Measurements from ENCODE around the gene SEC24C. TPM values are rescaled to one million over a fixed set of nuclear protein-coding genes. Genes with fewer than 3 reads are reported as not detected.
"Not testable (repeated sequence)": the region's sequence is repeated elsewhere in the genome, so short reads cannot be mapped to it uniquely, and the experiment has no call there.

Gene SEC24C
- total and polyA plus RNA-seq, 7 donors = 28.8 to 60.5 (median 52.3) TPM

DNA sequence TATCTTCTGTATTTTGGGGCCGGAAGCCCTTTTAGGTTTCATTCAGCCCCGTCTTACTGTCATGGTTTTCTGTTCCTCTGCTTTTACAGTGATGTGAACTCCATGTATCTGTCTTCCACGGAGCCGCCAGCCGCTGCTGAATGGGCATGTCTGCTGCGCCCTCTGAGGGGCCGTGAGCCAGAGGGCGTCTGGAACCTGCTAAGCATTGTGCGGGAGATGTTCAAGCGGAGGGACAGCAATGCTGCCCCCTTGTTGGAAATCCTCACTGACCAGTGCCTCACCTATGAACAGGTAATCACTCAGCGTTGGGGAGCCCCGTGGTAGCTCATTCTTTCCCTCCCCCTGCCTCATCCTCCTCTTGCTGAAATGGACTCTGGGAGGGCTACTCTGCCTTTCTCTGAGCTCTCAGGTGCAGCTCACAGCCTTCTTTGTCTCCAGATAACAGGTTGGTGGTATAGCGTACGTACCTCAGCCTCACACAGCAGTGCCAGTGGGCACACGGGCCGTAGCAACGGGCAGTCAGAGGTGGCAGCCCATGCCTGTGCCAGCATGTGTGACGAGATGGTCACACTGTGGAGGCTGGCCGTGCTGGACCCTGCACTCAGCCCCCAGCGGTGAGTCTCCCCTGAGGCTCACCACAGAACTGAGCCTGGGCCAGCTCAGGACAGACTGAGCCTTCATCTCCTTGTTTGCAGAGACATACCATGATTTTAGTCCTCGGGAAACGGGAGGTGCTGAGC lies 46.9 kb downstream of the SEC24C start:
- Histone ChIP-seq H3K27ac (no peak overlapping the region), H3K36me3 (ENCODE audit: insufficient read depth in 1 of 2, low read depth in 1 of 2) (peaks cover 16 to 81% of the 10 kb centered on the region in 2 donors), H3K27me3 (ENCODE audit: insufficient read depth in 3 of 3, low read length in 2 of 3) (no peaks in the 10 kb centered on the region), H3K4me3 (no peak overlapping the region), H3K9me3 (no peaks in the 10 kb centered on the region), H3K4me1 (peaks cover 28% of the 10 kb centered on the region)
- DNase-seq (no peak), ATAC-seq (no peak)
- 85 to 91% (median 88%) methylated on average over 22 of the region's 22 CpGs for WGBS, 3 donors
- TF ChIP-seq, protein P1, sequence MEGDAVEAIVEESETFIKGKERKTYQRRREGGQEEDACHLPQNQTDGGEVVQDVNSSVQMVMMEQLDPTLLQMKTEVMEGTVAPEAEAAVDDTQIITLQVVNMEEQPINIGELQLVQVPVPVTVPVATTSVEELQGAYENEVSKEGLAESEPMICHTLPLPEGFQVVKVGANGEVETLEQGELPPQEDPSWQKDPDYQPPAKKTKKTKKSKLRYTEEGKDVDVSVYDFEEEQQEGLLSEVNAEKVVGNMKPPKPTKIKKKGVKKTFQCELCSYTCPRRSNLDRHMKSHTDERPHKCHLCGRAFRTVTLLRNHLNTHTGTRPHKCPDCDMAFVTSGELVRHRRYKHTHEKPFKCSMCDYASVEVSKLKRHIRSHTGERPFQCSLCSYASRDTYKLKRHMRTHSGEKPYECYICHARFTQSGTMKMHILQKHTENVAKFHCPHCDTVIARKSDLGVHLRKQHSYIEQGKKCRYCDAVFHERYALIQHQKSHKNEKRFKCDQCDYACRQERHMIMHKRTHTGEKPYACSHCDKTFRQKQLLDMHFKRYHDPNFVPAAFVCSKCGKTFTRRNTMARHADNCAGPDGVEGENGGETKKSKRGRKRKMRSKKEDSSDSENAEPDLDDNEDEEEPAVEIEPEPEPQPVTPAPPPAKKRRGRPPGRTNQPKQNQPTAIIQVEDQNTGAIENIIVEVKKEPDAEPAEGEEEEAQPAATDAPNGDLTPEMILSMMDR (IDR thresholded peaks at IDR 0.05) = no peak
- intact Hi-C loops (cut with DNase I) = no loop called here

DNA sequence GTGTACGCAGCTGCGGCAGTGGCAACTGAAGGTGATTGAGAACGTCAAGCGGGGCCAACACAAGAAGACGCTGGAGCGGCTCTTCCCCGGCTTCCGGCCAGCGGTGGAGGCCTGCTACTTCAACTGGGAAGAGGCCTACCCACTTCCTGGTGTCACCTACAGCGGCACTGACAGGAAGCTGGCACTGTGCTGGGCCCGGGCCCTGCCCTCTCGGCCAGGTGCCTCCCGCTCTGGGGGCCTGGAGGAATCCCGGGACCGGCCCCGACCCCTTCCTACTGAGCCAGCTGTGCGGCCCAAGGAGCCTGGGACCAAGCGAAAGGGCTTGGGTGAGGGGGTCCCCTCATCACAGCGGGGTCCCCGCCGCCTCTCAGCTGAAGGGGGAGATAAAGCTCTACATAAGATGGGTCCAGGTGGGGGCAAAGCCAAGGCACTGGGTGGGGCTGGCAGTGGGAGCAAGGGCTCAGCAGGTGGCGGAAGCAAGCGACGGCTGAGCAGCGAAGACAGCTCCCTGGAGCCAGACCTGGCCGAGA lies 47.8 kb downstream of the SEC24C start:
- Histone ChIP-seq H3K4me1 (peaks cover 21% of the 10 kb centered on the region), H3K27ac (no peak overlapping the region), H3K27me3 (ENCODE audit: insufficient read depth in 3 of 3, low read length in 2 of 3) (no peaks in the 10 kb centered on the region), H3K9me3 (no peaks in the 10 kb centered on the region), H3K36me3 (ENCODE audit: insufficient read depth in 1 of 2, low read depth in 1 of 2) (peaks cover 21 to 90% of the 10 kb centered on the region in 2 donors), H3K4me3 (no peak overlapping the region)
- no peak for DNase-seq
- TF ChIP-seq, protein P1 (IDR thresholded peaks at IDR 0.05) = no peak
- ATAC-seq = no peak
- WGBS, 3 donors = 88 to 95% (median 91%) methylated on average over 24 to 26 of the region's 26 CpGs
- intact Hi-C loops (cut with DNase I) = loop anchor here in 1 of 2 donors (2.0 kb wide), 1 partner anchor 15 kb away; no protein-coding TSS in a partner anchor

GRCh38 chr10:73793456-73793855 lies 49.3 kb downstream of the SEC24C start:
- peak in 1 of 2 donors; percentile 35 for DNase-seq

GRCh38 chr10:73795491-73795890 lies 51.3 kb downstream of the SEC24C start:
- ATAC-seq; H3K4me3 ChIP-seq; H3K27ac ChIP-seq; H3K4me1 ChIP-seq; intact Hi-C loops (cut with DNase I); DNase-seq; H3K9me3 ChIP-seq; H3K27me3 ChIP-seq (ENCODE audit: insufficient read depth in 3 of 3, low read length in 2 of 3): not testable (repeated sequence)
- WGBS, 3 donors = 88 to 93% (median 92%) methylated on average over 10 of the region's 10 CpGs
- peaks cover 15 to 100% of the 10 kb centered on the region in 2 donors for H3K36me3 ChIP-seq (ENCODE audit: insufficient read depth in 1 of 2, low read depth in 1 of 2)

More at GRCh38 chr10:73793456-73793855, 49.3 kb downstream of the SEC24C start:
- Histone ChIP-seq H3K4me1 (peaks cover 6% of the 10 kb centered on the region), H3K9me3 (no peaks in the 10 kb centered on the region), H3K27me3 (ENCODE audit: insufficient read depth in 3 of 3, low read length in 2 of 3) (no peaks in the 10 kb centered on the region), H3K27ac (no peak overlapping the region), H3K4me3 (no peak overlapping the region), H3K36me3 (ENCODE audit: insufficient read depth in 1 of 2, low read depth in 1 of 2) (peaks cover 22 to 96% of the 10 kb centered on the region in 2 donors)
- WGBS, 3 donors = 85 to 89% (median 87%) methylated on average over 5 of the region's 5 CpGs
- ATAC-seq = no peak
- TF ChIP-seq, protein P1 (IDR thresholded peaks at IDR 0.05) = no peak
- intact Hi-C loops (cut with DNase I) = loop anchor here in 1 of 2 donors (2.0 kb wide), 1 partner anchor 13 kb away; no protein-coding TSS in a partner anchor

DNA sequence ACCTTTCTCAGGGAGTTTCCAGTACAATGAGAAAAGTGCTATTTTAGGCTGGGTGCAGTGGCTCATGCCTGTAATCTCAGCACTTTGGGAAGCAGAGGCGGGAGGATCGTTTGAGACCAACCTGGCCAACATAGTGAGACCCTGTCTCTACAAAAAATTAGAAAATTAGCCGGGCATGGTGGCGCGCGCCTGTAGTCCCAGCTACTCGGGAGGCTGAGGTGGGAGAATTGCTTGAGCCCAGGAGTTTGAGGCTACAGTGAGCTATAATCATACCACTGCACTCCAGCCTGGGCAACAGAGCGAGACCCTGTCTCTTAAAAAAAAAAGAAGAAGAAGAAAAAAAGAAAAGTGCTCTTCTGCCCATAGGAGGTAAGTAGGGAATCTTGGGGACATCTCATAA lies 51.9 kb downstream of the SEC24C start:
- H3K4me3 ChIP-seq; H3K27ac ChIP-seq; H3K4me1 ChIP-seq; H3K9me3 ChIP-seq; ATAC-seq; intact Hi-C loops (cut with DNase I); H3K27me3 ChIP-seq (ENCODE audit: insufficient read depth in 3 of 3, low read length in 2 of 3): not testable (repeated sequence)
- peak in 1 of 2 donors; percentile 30 for DNase-seq
- WGBS, 3 donors = 93 to 98% (median 98%) methylated on average over 8 of the region's 8 CpGs
- H3K36me3 ChIP-seq (ENCODE audit: insufficient read depth in 1 of 2, low read depth in 1 of 2) = peaks cover 12 to 100% of the 10 kb centered on the region in 2 donors

All from psoas muscle (tissue), 8 donors.